ENCODE results near the gene TBCD.

Gene TBCD

GRCh38 chr17:82791532-82791931, 39.7 kb downstream of the TBCD start:
- no peak for DNase-seq

GRCh38 chr17:82793974-82794630, 42.2 kb downstream of the TBCD start:
- DNase-seq = peak; percentile 87

- DNase-seq = no peak
These were observed 43.1 kb downstream of the TBCD start for GRCh38 chr17:82794781-82795482.

- no peak for DNase-seq
These were observed 43.8 kb downstream of the TBCD start for GRCh38 chr17:82795615-82796014.

- no peak for DNase-seq
These were observed 45.2 kb downstream of the TBCD start for GRCh38 chr17:82797061-82797460.

- no peak for DNase-seq
These were observed 46.9 kb downstream of the TBCD start for GRCh38 chr17:82798752-82799151.

GRCh38 chr17:82799591-82799990, 47.7 kb downstream of the TBCD start:
- no peak for DNase-seq

GRCh38 chr17:82800885-82801284, 49.0 kb downstream of the TBCD start:
- DNase-seq = no peak

GRCh38 chr17:82801377-82801970, 49.6 kb downstream of the TBCD start:
- DNase-seq = no peak

- no peak for DNase-seq
These were observed 50.4 kb downstream of the TBCD start for GRCh38 chr17:82802075-82802780.

- DNase-seq = no peak
These were observed 51.3 kb downstream of the TBCD start for GRCh38 chr17:82803185-82803584.

GRCh38 chr17:82803606-82804005, 51.7 kb downstream of the TBCD start:
- DNase-seq = no peak

GRCh38 chr17:82804442-82805191, 52.8 kb downstream of the TBCD start:
- no peak for DNase-seq

GRCh38 chr17:82805254-82805653, 53.4 kb downstream of the TBCD start:
- no peak for DNase-seq

- DNase-seq = no peak
These were observed 54.0 kb downstream of the TBCD start for GRCh38 chr17:82805823-82806222.

GRCh38 chr17:82806645-82807044, 54.8 kb downstream of the TBCD start:
- DNase-seq = no peak

- DNase-seq = no peak
These were observed 55.2 kb downstream of the TBCD start for GRCh38 chr17:82807101-82807500.

- no peak for DNase-seq
These were observed 55.7 kb downstream of the TBCD start for GRCh38 chr17:82807562-82807961.

- DNase-seq = no peak
These were observed 56.1 kb downstream of the TBCD start for GRCh38 chr17:82808006-82808405.

GRCh38 chr17:82808921-82809905, 57.3 kb downstream of the TBCD start:
- no peak for DNase-seq

GRCh38 chr17:82810644-82811430, 59.0 kb downstream of the TBCD start:
- DNase-seq = no peak
